HepG2 (cell line): Measurements from ENCODE around the gene MCM3AP. TPM values are rescaled to one million over a fixed set of nuclear protein-coding genes. Genes with fewer than 3 reads are reported as not detected.
A peak's percentile ranks its signal among the peaks of the same experiment; 100 is the strongest.

Experiments used
- ATF1 ChIP-seq: IDR thresholded peaks from 2 replicates; pipeline ENCODE4 v1.6.1; 2016; ENCODE audit warnings: mild to moderate bottlenecking, control low read depth
- DR1 ChIP-seq: sonication (generic); formaldehyde crosslinking; IDR thresholded peaks from 2 replicates; pipeline ENCODE4 v1.8.0; 2021; ENCODE audit warnings: mild to moderate bottlenecking, missing genetic modification reagents, inconsistent platforms
- FUBP1 ChIP-seq: sonication (generic); formaldehyde crosslinking; IDR thresholded peaks from 2 replicates; pipeline ENCODE4 v1.5.1; 2020; ENCODE audit warnings: missing genetic modification reagents, mild to moderate bottlenecking, borderline replicate concordance
- HMGXB3 ChIP-seq: sonication (generic); formaldehyde crosslinking; IDR thresholded peaks from 2 replicates; pipeline ENCODE4 v1.4.0; 2020; ENCODE audit warnings: missing genetic modification reagents, borderline replicate concordance
- IRF1 ChIP-seq: sonication (generic); formaldehyde crosslinking; IDR thresholded peaks from 2 replicates; pipeline ENCODE4 v1.4.0; 2020; ENCODE audit warnings: low read depth, mild to moderate bottlenecking, missing genetic modification reagents
- LCORL ChIP-seq, 2 experiments: fragments of 450-650 bp in 1 of 2; sonication (generic) in 1 of 2; formaldehyde crosslinking in 1 of 2; IDR thresholded peaks; 2 replicates each; pipeline versions ENCODE4 v1.5.0 to v1.6.1; 2017 to 2020; ENCODE audit warnings: antibody characterized with exemption in 1 of 2, missing genetic modification reagents in 1 of 2
- MXD3 ChIP-seq: IDR thresholded peaks from 2 replicates; pipeline ENCODE4 v1.6.1; 2016; ENCODE audit warnings: mild to moderate bottlenecking, missing biosample characterization, missing genetic modification reagents
- NCOR1 ChIP-seq: fragments of 200-600 bp; sonication (generic); IDR thresholded peaks from 2 replicates; pipeline ENCODE4 v1.7.0; 2017; ENCODE audit warnings: antibody characterized with exemption, low read length, borderline replicate concordance
- NR2F1 ChIP-seq, 2 experiments: fragments of 450-650 bp in 1 of 2; formaldehyde crosslinking in 1 of 2; IDR thresholded peaks; 2 replicates each; pipeline versions ENCODE4 v1.5.0 to v1.6.1; 2016 to 2020; ENCODE audit warnings: mild to moderate bottlenecking in 1 of 2, missing compliant biosample characterization in 1 of 2, missing genetic modification reagents in 1 of 2, moderate library complexity in 1 of 2
- TAF1 ChIP-seq: sonication (generic); formaldehyde crosslinking; IDR thresholded peaks from 2 replicates; pipeline ENCODE4 v1.4.0; 2020; ENCODE audit warnings: missing genetic modification reagents
- TBP ChIP-seq: sonication (generic); formaldehyde crosslinking; IDR thresholded peaks from 2 replicates; pipeline ENCODE4 v1.5.0; 2020; ENCODE audit warnings: missing genetic modification reagents
- U2AF1 ChIP-seq: fragments of 200-400 bp; formaldehyde crosslinking; optimal IDR thresholded peaks from 2 replicates; pipeline ENCODE3; 2017; ENCODE audit warnings: mild to moderate bottlenecking, low read depth, low read length
- ZFP36 ChIP-seq: fragments of 150-350 bp; IDR thresholded peaks from 2 replicates; pipeline ENCODE4 v1.6.1; 2018; ENCODE audit warnings: borderline replicate concordance, low read length, low read depth; ENCODE audit not compliant: partially characterized antibody
- ZFP36L1 ChIP-seq: sonication (generic); formaldehyde crosslinking; IDR thresholded peaks from 2 replicates; pipeline ENCODE4 v1.8.0; 2022; ENCODE audit warnings: mild to moderate bottlenecking, missing genetic modification reagents, moderate library complexity
- ZKSCAN8 ChIP-seq: IDR thresholded peaks from 2 replicates; pipeline ENCODE4 v1.6.1; 2016; ENCODE audit warnings: borderline replicate concordance, missing genetic modification reagents, missing compliant biosample characterization
- ZNF441 ChIP-seq: sonication (generic); formaldehyde crosslinking; IDR thresholded peaks from 2 replicates; pipeline ENCODE4 v1.7.0; 2021; ENCODE audit warnings: missing genetic modification reagents, borderline replicate concordance
- ZNF597 ChIP-seq: sonication (generic); formaldehyde crosslinking; IDR thresholded peaks from 2 replicates; pipeline ENCODE4 v1.5.0; 2020; ENCODE audit warnings: missing genetic modification reagents
- ZNF619 ChIP-seq: sonication (generic); formaldehyde crosslinking; IDR thresholded peaks from 2 replicates; pipeline ENCODE4 v1.4.0; 2020; ENCODE audit warnings: mild to moderate bottlenecking, missing genetic modification reagents
- ZNF703 ChIP-seq: sonication (generic); formaldehyde crosslinking; IDR thresholded peaks from 2 replicates; pipeline ENCODE4 v1.5.1; 2020; ENCODE audit warnings: missing genetic modification reagents, mild to moderate bottlenecking, moderate library complexity, borderline replicate concordance
- ZNF777 ChIP-seq: sonication (generic); formaldehyde crosslinking; IDR thresholded peaks from 2 replicates; pipeline ENCODE4 v1.4.0; 2020; ENCODE audit warnings: missing genetic modification reagents
- ZNF792 ChIP-seq: IDR thresholded peaks from 2 replicates; pipeline ENCODE4 v1.6.1; 2016
- polyA plus RNA-seq, 8 experiments: library from polyadenylated mRNA; depleted of rRNA in 3 of 8; stranded (reverse) in 7 of 8; unstranded in 1 of 8; fragments of >200 nt; fragmentation: Illumina TruSeq in 4 of 8; extraction: Trizol in 4 of 8; gene quantifications; 2 replicates each; pipeline versions ENCODE4 v1.2.1 to v1.2.3, GENCODE V29; 2011 to 2016; ENCODE audit warnings: low read depth in 4 of 8, missing spikeins in 1 of 8, mixed read lengths in 1 of 8; ENCODE audit not compliant: insufficient read depth in 1 of 8
- total RNA-seq, 5 experiments: library from RNA; depleted of rRNA; stranded (reverse); fragments of >200 nt; fragmentation: Illumina TruSeq; extraction: Trizol; gene quantifications; 2 replicates each; pipeline ENCODE4 v1.2.3, GENCODE V29; 2016; ENCODE audit warnings: low read depth in 1 of 5

The MCM3AP gene
- total and polyA plus RNA-seq, 2 of the 13 experiments (the other 11 are each of a cell fraction or from before 2014, with no cell fraction given) = 27.0 to 54.7 TPM

- no peak for TF ChIP-seq NR2F1 (CRISPR knock-in tag; IDR thresholded peaks at IDR 0.05)
- no peak for TF ChIP-seq IRF1 (CRISPR knock-in tag)
- no peak for TF ChIP-seq NCOR1
- peak; percentile 59; the same call in 1 of the 2 replicates for TF ChIP-seq ZNF792 (CRISPR knock-in tag)
- TF ChIP-seq ZNF619 = no peak
- no peak for TF ChIP-seq U2AF1
- no peak for TF ChIP-seq MXD3 (CRISPR knock-in tag)
- 0 out of 2 replicates have a peak, but pooled peaks have one; percentile 14 for TF ChIP-seq ZNF703 (CRISPR knock-in tag)
- peak; percentile 52; the same call in 1 of the 2 replicates for TF ChIP-seq TAF1
- TF ChIP-seq DR1 (CRISPR knock-in tag) = no peak
- no peak for TF ChIP-seq HMGXB3 (CRISPR knock-in tag)
- no peak for TF ChIP-seq FUBP1 (CRISPR knock-in tag)
- TF ChIP-seq ATF1 (CRISPR knock-in tag) = no peak
- TF ChIP-seq ZKSCAN8 (CRISPR knock-in tag) = no peak
- no peak for TF ChIP-seq ZNF441 (CRISPR knock-in tag)
- peak; percentile 82 for TF ChIP-seq ZNF777 (CRISPR knock-in tag)
- TF ChIP-seq LCORL (IDR thresholded peaks at IDR 0.05) = no peak
- TF ChIP-seq LCORL (CRISPR knock-in tag; IDR thresholded peaks at IDR 0.05) = peak; percentile 34; the same call in 1 of the 2 replicates
- no peak for TF ChIP-seq ZNF597 (CRISPR knock-in tag)
- TF ChIP-seq ZFP36L1 (CRISPR knock-in tag) = no peak
- TF ChIP-seq TBP (CRISPR knock-in tag) = no peak
- no peak for TF ChIP-seq ZFP36
Observed at GRCh38 chr21:46324390-46325072, 39.1 kb upstream of the MCM3AP start (continued).
